ENCODE measurements around the gene AMIGO3.

The AMIGO3 gene

GRCh38 chr3:49723628-49724551 is 4.4 kb upstream of the AMIGO3 start, which contains the start of gene GMPPB:
GMPPB (minus strand) TSS chr3:49723951; CDS start chr3:49723726, 225 bp downstream.
- peak; percentile 41 for DNase-seq

- no peak for DNase-seq
Measured at GRCh38 chr3:49723296-49723627, 3.8 kb upstream of the AMIGO3 start.

- no peak for DNase-seq
Measured at GRCh38 chr3:49722896-49723295, 3.4 kb upstream of the AMIGO3 start.

GRCh38 chr3:49721896-49722781 is 2.7 kb upstream of the AMIGO3 start:
- no peak for DNase-seq

- DNase-seq, result no peak
Measured at GRCh38 chr3:49721596-49721895, 2.1 kb upstream of the AMIGO3 start.

- no peak for DNase-seq
Measured at GRCh38 chr3:49720855-49721595, 1.5 kb upstream of the AMIGO3 start.

GRCh38 chr3:49718858-49719213 is 648 bp downstream of the AMIGO3 start:
- no peak for DNase-seq

GRCh38 chr3:49717959-49718857 is 1.3 kb downstream of the AMIGO3 start:
- no peak for DNase-seq

GRCh38 chr3:49717211-49717958 is 2.1 kb downstream of the AMIGO3 start:
- DNase-seq, result no peak

- no peak for DNase-seq
Measured at GRCh38 chr3:49716691-49717210, 2.7 kb downstream of the AMIGO3 start.

- DNase-seq, result no peak
Measured at GRCh38 chr3:49716169-49716568, 3.3 kb downstream of the AMIGO3 start.

GRCh38 chr3:49715611-49716121 is 3.8 kb downstream of the AMIGO3 start:
- DNase-seq, result no peak

GRCh38 chr3:49714728-49715550 is 4.5 kb downstream of the AMIGO3 start:
- no peak for DNase-seq

GRCh38 chr3:49713336-49714105 is 6.0 kb downstream of the AMIGO3 start:
- DNase-seq, result no peak

- no peak for DNase-seq
Measured at GRCh38 chr3:49712631-49713317, 6.7 kb downstream of the AMIGO3 start.

GRCh38 chr3:49712166-49712565 is 7.3 kb downstream of the AMIGO3 start:
- DNase-seq, result no peak

- DNase-seq, result no peak
Measured at GRCh38 chr3:49711489-49711888, 8.0 kb downstream of the AMIGO3 start.

GRCh38 chr3:49709852-49710251 is 9.6 kb downstream of the AMIGO3 start:
- no peak for DNase-seq

- peak; percentile 3 for DNase-seq
Measured at GRCh38 chr3:49707113-49707480, 12.4 kb downstream of the AMIGO3 start.

All from NCI-H1694 (cell line).